ENCODE measurements around the gene GNB2. TPM values are rescaled to one million over a fixed set of nuclear protein-coding genes. Genes with fewer than 3 reads are reported as not detected.

Gene GNB2
- polyA plus RNA-seq, 1 experiment: 68.4 TPM

GRCh38 chr7:100682228-100682741 is 8.7 kb downstream of the GNB2 start:
- ChIA-PET POLR2A (interaction anchor here (1.3 to 1.4 kb wide), 2 partner anchors 96 kb away, joined by 3 to 8 read pairs; partner anchors contain the start of genes FBXO24 and LRCH4), CTCF (interaction anchor here (4.0 kb wide), 1 partner anchor 10 kb away, joined by 32 read pairs; no protein-coding TSS in a partner anchor)
- Histone ChIP-seq H3K4me3 (ENCODE audit: low read depth, low read length) (no peak overlapping the region), H3K27me3 (ENCODE audit: control insufficient read depth, insufficient read depth, low read length) (no peaks in the 10 kb centered on the region), H3K9me3 (ENCODE audit: control insufficient read depth, insufficient read depth, low read length) (no peaks in the 10 kb centered on the region; the same call in 1 of the 2 replicates), H3K27ac (ENCODE audit: low read depth, low read length) (no peak overlapping the region)
- DNase-seq (ENCODE audit: low read depth, low spot score): no peak
- TF ChIP-seq, protein P1, sequence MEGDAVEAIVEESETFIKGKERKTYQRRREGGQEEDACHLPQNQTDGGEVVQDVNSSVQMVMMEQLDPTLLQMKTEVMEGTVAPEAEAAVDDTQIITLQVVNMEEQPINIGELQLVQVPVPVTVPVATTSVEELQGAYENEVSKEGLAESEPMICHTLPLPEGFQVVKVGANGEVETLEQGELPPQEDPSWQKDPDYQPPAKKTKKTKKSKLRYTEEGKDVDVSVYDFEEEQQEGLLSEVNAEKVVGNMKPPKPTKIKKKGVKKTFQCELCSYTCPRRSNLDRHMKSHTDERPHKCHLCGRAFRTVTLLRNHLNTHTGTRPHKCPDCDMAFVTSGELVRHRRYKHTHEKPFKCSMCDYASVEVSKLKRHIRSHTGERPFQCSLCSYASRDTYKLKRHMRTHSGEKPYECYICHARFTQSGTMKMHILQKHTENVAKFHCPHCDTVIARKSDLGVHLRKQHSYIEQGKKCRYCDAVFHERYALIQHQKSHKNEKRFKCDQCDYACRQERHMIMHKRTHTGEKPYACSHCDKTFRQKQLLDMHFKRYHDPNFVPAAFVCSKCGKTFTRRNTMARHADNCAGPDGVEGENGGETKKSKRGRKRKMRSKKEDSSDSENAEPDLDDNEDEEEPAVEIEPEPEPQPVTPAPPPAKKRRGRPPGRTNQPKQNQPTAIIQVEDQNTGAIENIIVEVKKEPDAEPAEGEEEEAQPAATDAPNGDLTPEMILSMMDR (IDR thresholded peaks at IDR 0.05; ENCODE audit: low read depth, low read length): no peak

DNA sequence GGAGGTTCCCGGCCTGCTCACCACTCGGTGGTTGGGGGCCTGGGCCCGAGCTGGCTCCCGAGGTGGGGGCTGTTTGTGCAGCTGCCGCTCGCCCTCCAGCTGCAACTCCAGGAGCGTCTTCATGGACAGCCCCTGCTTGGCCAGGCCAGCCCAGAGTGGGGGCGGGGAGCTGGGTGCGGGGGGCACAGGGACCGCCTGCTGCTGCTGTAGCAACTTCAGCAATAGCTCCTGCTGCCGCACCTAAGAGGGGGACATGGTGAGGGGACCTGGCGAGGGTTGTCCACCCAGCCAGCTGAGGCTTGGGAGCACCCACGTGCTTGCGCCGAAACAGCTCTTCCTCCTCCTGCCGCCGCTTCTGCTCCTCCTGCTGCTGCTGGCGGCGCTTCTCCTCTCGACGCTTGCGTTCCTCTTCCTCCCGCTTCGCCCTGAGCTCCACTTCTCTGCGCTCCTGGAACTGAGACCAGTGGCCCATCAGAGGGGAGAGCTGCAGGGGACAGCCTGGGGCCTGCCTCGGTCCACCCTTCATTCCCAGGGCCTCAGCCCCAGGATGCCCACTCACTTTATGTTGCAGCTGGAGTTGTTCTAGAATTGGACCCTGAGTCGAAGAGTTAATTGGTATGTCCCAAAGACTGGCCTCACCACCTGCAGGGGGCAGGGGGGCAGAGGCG is 9.6 kb downstream of the GNB2 start:
- CTCF ChIA-PET: interaction anchor here (4.0 kb wide), 1 partner anchor 9 kb away, joined by 32 read pairs; no protein-coding TSS in a partner anchor
- H3K27ac ChIP-seq (ENCODE audit: low read depth, low read length): no peak overlapping the region
- no peak overlapping the region for H3K4me3 ChIP-seq (ENCODE audit: low read depth, low read length)
- H3K9me3 ChIP-seq (ENCODE audit: control insufficient read depth, insufficient read depth, low read length): no peaks in the 10 kb centered on the region; the same call in 1 of the 2 replicates
- TF ChIP-seq, protein P1 (IDR thresholded peaks at IDR 0.05; ENCODE audit: low read depth, low read length): no peak
- no peaks in the 10 kb centered on the region for H3K27me3 ChIP-seq (ENCODE audit: control insufficient read depth, insufficient read depth, low read length)
- POLR2A ChIA-PET: interaction anchor here (1.4 kb wide), 1 partner anchor 97 kb away, joined by 3 read pairs; the partner anchor contains the start of genes FBXO24 and LRCH4
- DNase-seq (ENCODE audit: low read depth, low spot score): no peak

- H3K27ac ChIP-seq (ENCODE audit: low read depth, low read length): no peak overlapping the region
- H3K27me3 ChIP-seq (ENCODE audit: control insufficient read depth, insufficient read depth, low read length): no peaks in the 10 kb centered on the region
- DNase-seq (ENCODE audit: low read depth, low spot score): no peak
- no peaks in the 10 kb centered on the region; the same call in 1 of the 2 replicates for H3K9me3 ChIP-seq (ENCODE audit: control insufficient read depth, insufficient read depth, low read length)
- TF ChIP-seq, protein P1 (IDR thresholded peaks at IDR 0.05; ENCODE audit: low read depth, low read length): no peak
- ChIA-PET POLR2A (interaction anchor here (0.6 to 1.4 kb wide), 2 partner anchors 98 to 315 kb away, joined by 3 read pairs; partner anchors contain the start of genes FBXO24 and LRCH4), CTCF (interaction anchor here (4.0 kb wide), 1 partner anchor 8 kb away, joined by 32 read pairs; no protein-coding TSS in a partner anchor)
- no peak overlapping the region for H3K4me3 ChIP-seq (ENCODE audit: low read depth, low read length)
Measured at GRCh38 chr7:100683659-100684533, 10.4 kb downstream of the GNB2 start.

GRCh38 chr7:100684534-100685042 is 11.0 kb downstream of the GNB2 start:
- no peak overlapping the region for H3K27ac ChIP-seq (ENCODE audit: low read depth, low read length)
- H3K27me3 ChIP-seq (ENCODE audit: control insufficient read depth, insufficient read depth, low read length): no peaks in the 10 kb centered on the region
- H3K9me3 ChIP-seq (ENCODE audit: control insufficient read depth, insufficient read depth, low read length): no peaks in the 10 kb centered on the region; the same call in 1 of the 2 replicates
- CTCF ChIA-PET: interaction anchor here (1.0 kb wide), 1 partner anchor 142 kb away, joined by 3 read pairs; the partner anchor contains the start of gene EPHB4
- no peak overlapping the region for H3K4me3 ChIP-seq (ENCODE audit: low read depth, low read length)
- DNase-seq (ENCODE audit: low read depth, low spot score): no peak
- TF ChIP-seq, protein P1 (IDR thresholded peaks at IDR 0.05; ENCODE audit: low read depth, low read length): no peak
- POLR2A ChIA-PET: interaction anchor here (0.6 kb wide), 1 partner anchor 315 kb away, joined by 3 read pairs; no protein-coding TSS in a partner anchor
